Measurements from ENCODE around the gene ABCA13.

- TF ChIP-seq, protein P1, sequence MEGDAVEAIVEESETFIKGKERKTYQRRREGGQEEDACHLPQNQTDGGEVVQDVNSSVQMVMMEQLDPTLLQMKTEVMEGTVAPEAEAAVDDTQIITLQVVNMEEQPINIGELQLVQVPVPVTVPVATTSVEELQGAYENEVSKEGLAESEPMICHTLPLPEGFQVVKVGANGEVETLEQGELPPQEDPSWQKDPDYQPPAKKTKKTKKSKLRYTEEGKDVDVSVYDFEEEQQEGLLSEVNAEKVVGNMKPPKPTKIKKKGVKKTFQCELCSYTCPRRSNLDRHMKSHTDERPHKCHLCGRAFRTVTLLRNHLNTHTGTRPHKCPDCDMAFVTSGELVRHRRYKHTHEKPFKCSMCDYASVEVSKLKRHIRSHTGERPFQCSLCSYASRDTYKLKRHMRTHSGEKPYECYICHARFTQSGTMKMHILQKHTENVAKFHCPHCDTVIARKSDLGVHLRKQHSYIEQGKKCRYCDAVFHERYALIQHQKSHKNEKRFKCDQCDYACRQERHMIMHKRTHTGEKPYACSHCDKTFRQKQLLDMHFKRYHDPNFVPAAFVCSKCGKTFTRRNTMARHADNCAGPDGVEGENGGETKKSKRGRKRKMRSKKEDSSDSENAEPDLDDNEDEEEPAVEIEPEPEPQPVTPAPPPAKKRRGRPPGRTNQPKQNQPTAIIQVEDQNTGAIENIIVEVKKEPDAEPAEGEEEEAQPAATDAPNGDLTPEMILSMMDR (IDR thresholded peaks at IDR 0.05; ENCODE audit: low read depth, low read length) = no peak
- TF ChIP-seq MYC (IDR thresholded peaks at IDR 0.05; ENCODE audit: low read depth, low read length) = no peak
- TF ChIP-seq POLR2A (IDR thresholded peaks at IDR 0.05; ENCODE audit: extremely low read depth, insufficient read length) = no peak
These were observed 134.4 kb downstream of the ABCA13 start for GRCh38 chr7:48305661-48306060.

All from NB4 (cell line).